K562 (cell line): Measurements from ENCODE around the gene FARP1. TPM values are rescaled to one million over a fixed set of nuclear protein-coding genes. Genes with fewer than 3 reads are reported as not detected.
A peak's percentile ranks its signal among the peaks of the same experiment; 100 is the strongest.

ENCODE experiments used
- ARID1B ChIP-seq: fragments of 450-650 bp; IDR thresholded peaks from 2 replicates; pipeline ENCODE4 v1.6.1; 2016; ENCODE audit warnings: antibody characterized with exemption, mild to moderate bottlenecking, inconsistent platforms
- BDP1 ChIP-seq: IDR thresholded peaks from 3 replicates; pipeline ENCODE4 v1.6.1; 2011; ENCODE audit not compliant: insufficient read length, insufficient read depth
- BMI1 ChIP-seq: fragments of 150-350 bp; IDR thresholded peaks from 2 replicates; pipeline ENCODE4 v1.6.1; 2014; ENCODE audit warnings: low read length
- FOSL1 ChIP-seq: fragments of 200-800 bp; sonication (Bioruptor generic); conservative IDR thresholded peaks from 2 replicates; pipeline ENCODE4 v1.6.1; 2016; ENCODE audit warnings: missing genetic modification characterization, missing compliant biosample characterization
- L3MBTL2 ChIP-seq: fragments of 450-650 bp; IDR thresholded peaks from 2 replicates; pipeline ENCODE4 v1.6.1; 2016; ENCODE audit warnings: mild to moderate bottlenecking, moderate library complexity
- RAD21 ChIP-seq, 2 experiments: fragments of 250-450 bp in 1 of 2; fragments of 450-650 bp in 1 of 2; sonication (Bioruptor Pico) in 1 of 2; formaldehyde crosslinking in 1 of 2; IDR thresholded peaks in 1 of 2; conservative IDR thresholded peaks in 1 of 2; 2 replicates each; pipeline versions ENCODE4 v1.4.0 to v1.8.0; 2020 to 2022; ENCODE audit warnings: mild to moderate bottlenecking in 2 of 2, moderate library complexity in 1 of 2
- SIRT6 ChIP-seq: IDR thresholded peaks from one replicate; pipeline ENCODE4 v1.6.1; 2012; ENCODE audit warnings: low read depth, mild to moderate bottlenecking, control low read depth, inconsistent platforms, low read length, moderate library complexity
- STAT6 ChIP-seq: sonication (generic); formaldehyde crosslinking; IDR thresholded peaks from 2 replicates; pipeline ENCODE4 v1.8.1; 2023; ENCODE audit warnings: mild to moderate bottlenecking, missing genetic modification reagents
- ZNF592 ChIP-seq: fragments of 450-650 bp; IDR thresholded peaks from 2 replicates; pipeline ENCODE4 v1.6.1; 2017; ENCODE audit warnings: antibody characterized with exemption, mild to moderate bottlenecking
- polyA plus RNA-seq, 8 experiments: library from polyadenylated mRNA; depleted of rRNA in 4 of 8; stranded (reverse) in 5 of 8; unstranded in 3 of 8; fragments of >200 nt; fragmentation: Nextera tagmentation in 2 of 8; fragmentation: Illumina TruSeq in 1 of 8; extraction: Ambion mirVana in 2 of 8; extraction: Trizol in 1 of 8; gene quantifications; 2 replicates each; pipeline versions ENCODE4 v1.2.1 to v1.2.3, GENCODE V29; 2011 to 2014; ENCODE audit warnings: inconsistent platforms in 1 of 8, missing spikeins in 1 of 8
- total RNA-seq, 7 experiments: library from RNA; depleted of rRNA in 6 of 7; stranded (reverse); fragments of >200 nt in 6 of 7; fragmentation: Illumina TruSeq in 2 of 7; extraction: Trizol in 2 of 7; gene quantifications; 2 replicates each; pipeline versions ENCODE4 v1.2.1 to v1.2.3, GENCODE V29; 2011 to 2021; ENCODE audit warnings: low replicate concordance in 1 of 7
- TF ChIP-seq, protein P1 (sequence below), 2 experiments: fragments of 450-650 bp; IDR thresholded peaks; 2 replicates each; pipeline ENCODE4 v1.6.1; 2016; ENCODE audit warnings: mild to moderate bottlenecking in 2 of 2, borderline replicate concordance in 1 of 2, low read depth in 1 of 2, moderate library complexity in 1 of 2

FARP1 gene
- total and polyA plus RNA-seq, 9 of the 15 experiments (the other 6 are each of a cell fraction or from before 2014, with no cell fraction given): 0.03 to 0.29 (median 0.05) TPM; not detected in 3

- TF ChIP-seq STAT6 (CRISPR knock-in tag) (no peak), SIRT6 (no peak), ARID1B (peak; percentile 70), L3MBTL2 (peak; percentile 62), BDP1 (no peak), BMI1 (no peak), RAD21 (CRISPR knock-in tag; conservative IDR thresholded peaks at IDR 0.05 in 1 of 2, IDR thresholded peaks at IDR 0.05 in 1 of 2) (0 out of 4 replicates have a peak, but pooled peaks of 1 of the 2 experiments have one; percentile 3), FOSL1 (tag) (peak; percentile 65), ZNF592 (peak; percentile 74; the same call in 1 of the 2 replicates)
- TF ChIP-seq, protein P1, sequence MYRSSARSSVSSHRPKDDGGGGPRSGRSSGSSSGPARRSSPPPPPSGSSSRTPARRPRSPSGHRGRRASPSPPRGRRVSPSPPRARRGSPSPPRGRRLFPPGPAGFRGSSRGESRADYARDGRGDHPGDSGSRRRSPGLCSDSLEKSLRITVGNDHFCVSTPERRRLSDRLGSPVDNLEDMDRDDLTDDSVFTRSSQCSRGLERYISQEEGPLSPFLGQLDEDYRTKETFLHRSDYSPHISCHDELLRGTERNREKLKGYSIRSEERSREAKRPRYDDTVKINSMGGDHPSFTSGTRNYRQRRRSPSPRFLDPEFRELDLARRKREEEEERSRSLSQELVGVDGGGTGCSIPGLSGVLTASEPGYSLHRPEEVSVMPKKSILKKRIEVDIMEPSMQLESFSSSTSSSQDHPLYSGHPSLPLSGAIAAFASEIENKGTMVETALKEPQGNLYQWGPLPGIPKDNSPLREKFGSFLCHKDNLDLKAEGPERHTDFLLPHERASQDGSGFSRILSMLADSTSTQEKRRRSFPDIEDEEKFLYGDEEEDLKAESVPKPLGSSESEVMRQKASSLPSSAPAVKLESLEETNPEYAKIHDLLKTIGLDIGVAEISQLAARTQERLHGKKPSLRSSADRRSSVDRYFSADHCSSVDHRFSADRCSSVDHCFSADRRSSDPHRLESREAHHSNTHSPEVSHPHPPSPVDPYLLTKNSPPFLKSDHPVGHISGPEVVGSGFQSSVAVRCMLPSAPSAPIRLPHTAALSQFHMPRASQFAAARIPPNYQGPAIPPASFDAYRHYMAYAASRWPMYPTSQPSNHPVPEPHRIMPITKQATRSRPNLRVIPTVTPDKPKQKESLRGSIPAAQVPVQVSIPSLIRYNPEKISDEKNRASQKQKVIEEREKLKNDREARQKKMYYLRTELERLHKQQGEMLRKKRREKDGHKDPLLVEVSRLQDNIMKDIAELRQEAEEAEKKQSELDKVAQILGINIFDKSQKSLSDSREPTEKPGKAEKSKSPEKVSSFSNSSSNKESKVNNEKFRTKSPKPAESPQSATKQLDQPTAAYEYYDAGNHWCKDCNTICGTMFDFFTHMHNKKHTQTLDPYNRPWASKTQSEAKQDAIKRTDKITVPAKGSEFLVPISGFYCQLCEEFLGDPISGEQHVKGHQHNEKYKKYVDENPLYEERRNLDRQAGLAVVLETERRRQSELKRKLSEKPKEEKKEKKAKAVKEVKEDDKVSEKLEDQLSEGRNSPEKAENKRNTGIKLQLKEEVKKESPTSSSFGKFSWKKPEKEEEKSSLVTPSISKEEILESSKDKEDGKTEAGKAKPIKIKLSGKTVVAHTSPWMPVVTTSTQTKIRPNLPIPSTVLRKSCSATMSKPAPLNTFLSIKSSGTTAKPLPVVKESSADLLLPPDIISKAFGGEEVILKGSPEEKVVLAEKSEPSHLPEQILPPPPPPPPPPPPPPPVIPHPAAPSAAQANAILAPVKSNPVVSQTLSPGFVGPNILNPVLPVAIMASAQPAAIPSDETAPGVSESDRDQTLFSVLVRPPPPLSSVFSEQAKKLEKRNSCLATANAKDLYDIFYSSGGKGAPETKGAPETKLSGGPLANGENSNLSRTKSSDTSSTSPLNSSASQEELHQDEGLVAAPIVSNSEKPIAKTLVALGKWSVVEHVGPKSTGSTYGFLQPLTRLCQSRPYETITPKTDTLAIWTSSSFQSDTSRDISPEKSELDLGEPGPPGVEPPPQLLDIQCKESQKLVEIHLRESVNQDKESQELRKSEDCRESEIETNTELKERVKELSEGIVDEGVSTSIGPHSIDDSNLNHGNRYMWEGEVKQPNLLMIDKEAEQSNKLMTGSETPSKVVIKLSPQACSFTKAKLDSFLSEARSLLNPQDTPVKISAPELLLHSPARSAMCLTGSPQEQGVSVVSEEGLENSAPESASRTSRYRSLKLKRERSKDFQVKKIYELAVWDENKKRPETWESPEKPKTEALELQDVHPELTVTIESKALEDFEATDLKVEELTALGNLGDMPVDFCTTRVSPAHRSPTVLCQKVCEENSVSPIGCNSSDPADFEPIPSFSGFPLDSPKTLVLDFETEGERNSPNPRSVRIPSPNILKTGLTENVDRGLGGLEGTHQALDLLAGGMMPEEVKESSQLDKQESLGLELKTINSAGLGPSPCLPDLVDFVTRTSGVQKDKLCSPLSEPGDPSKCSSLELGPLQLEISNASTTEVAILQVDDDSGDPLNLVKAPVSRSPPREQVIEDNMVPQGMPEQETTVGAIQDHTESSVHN (IDR thresholded peaks at IDR 0.05; ENCODE audit: borderline replicate concordance in 1 of 2, low read depth in 1 of 2): peak in 1 of 2 experiments; percentile 94; a peak in 2 of 4 replicates
These were observed 338.3 kb downstream of the FARP1 start (continued) for GRCh38 chr13:98480915-98481877.
